HL-60 (cell line): Measurements from ENCODE around the gene ATAD2B.

Experiments
- DNase-seq, 2 experiments: peaks; one replicate each; pipeline ENCODE4 v3.0.0-alpha.2; 2010 to 2020; ENCODE audit warnings: low read depth in 1 of 2, low spot score in 1 of 2
- H3K27ac ChIP-seq: fragments of 250-450 bp; sonication (Bioruptor Pico); replicated peaks from 2 replicates; pipeline ENCODE4 v1.5.1; 2020; ENCODE audit warnings: mild to moderate bottlenecking, moderate library complexity
- H3K27me3 ChIP-seq: fragments of 250-450 bp; sonication (Bioruptor Pico); 2 replicates; pipeline ENCODE4 v1.5.1; 2021; ENCODE audit warnings: mild to moderate bottlenecking, moderate library complexity; ENCODE audit not compliant: insufficient read depth, poor library complexity, severe bottlenecking
- H3K4me3 ChIP-seq: replicated peaks from 2 replicates; pipeline ENCODE4 v1.5.1; 2011; ENCODE audit warnings: mild to moderate bottlenecking, control low read depth, low read length; ENCODE audit not compliant: insufficient read depth
- CTCF ChIP-seq: IDR thresholded peaks from one replicate; pipeline ENCODE4 v1.5.1; 2011; ENCODE audit warnings: low read length, control low read depth, inconsistent platforms; ENCODE audit not compliant: insufficient read depth
- GABPA ChIP-seq: IDR thresholded peaks from 2 replicates; pipeline ENCODE4 v1.6.1; 2012; ENCODE audit warnings: low read depth
- POLR2AphosphoS5 ChIP-seq: IDR thresholded peaks from 2 replicates; pipeline ENCODE4 v1.6.1; 2012; ENCODE audit warnings: low read depth
- REST ChIP-seq: IDR thresholded peaks from 2 replicates; pipeline ENCODE4 v1.6.1; 2012; ENCODE audit warnings: low read depth; ENCODE audit not compliant: insufficient replicate concordance
- SPI1 ChIP-seq: IDR thresholded peaks from 2 replicates; pipeline ENCODE4 v1.6.1; 2012; ENCODE audit warnings: low read depth, mild to moderate bottlenecking, borderline replicate concordance

The ATAD2B gene

DNA sequence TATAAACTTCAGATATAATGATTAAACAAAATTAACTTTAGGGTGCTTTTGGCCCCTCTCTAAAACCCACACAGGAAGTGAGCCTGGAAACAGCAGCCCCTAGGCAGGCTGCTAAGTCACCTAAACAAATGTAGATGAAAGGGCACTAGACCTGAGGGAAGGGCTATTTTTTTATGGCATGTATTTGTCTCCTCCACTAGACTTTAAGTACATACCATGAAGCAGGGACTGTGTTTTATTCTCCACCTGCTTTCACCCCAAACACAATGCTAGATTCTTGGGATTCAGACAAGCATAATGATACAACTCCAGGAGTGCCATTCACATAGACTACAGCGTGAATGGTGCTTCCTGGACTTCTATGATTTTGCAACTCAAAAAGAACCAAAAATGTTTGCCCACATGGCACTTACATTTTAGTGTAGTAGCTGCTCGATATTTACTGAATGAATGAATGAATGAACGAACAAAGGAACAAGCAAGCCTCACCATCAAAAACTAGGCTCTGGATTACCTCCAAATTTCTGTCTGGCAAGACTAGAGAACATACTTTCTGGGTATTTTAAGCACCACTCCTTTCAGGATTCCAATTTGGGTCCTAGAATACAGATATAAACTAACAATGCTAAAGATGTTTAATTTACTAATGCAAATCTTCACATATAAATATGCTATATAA is 10.1 kb downstream of the ATAD2B start:
- no peaks in the 10 kb centered on the region for H3K27me3 ChIP-seq
- no peak for DNase-seq
- TF ChIP-seq CTCF = no peak
- no peak for TF ChIP-seq SPI1
- no peak for TF ChIP-seq POLR2AphosphoS5
- TF ChIP-seq GABPA = no peak
- no peak for TF ChIP-seq REST
- H3K4me3 ChIP-seq = no peak overlapping the region
- H3K27ac ChIP-seq = no peak overlapping the region; the same call in 1 of the 2 replicates

GRCh38 chr2:23915327-23915726 is 11.6 kb downstream of the ATAD2B start:
- Histone ChIP-seq H3K4me3 (no peak overlapping the region), H3K27ac (no peak overlapping the region), H3K27me3 (no peaks in the 10 kb centered on the region)
- DNase-seq = no peak
- TF ChIP-seq REST (no peak), POLR2AphosphoS5 (no peak), SPI1 (no peak), GABPA (no peak), CTCF (no peak)

DNA sequence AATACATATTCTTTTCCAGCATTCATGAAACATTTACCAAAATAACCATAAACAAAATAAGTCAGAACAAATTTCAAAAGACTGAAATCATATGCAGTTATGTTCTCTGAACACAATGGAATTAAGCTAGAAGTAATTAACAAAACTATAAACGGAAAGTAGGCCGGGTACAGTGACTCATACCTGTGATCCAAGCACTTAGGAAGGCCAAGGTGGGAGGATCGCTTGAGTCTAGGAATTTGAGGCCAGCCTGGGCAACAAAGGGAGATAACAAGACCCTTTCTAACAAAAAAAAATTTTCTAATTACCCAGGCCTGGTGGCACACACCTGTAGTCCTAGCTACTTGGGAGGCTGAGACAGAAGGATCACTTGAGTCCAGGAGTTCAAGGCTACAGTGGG is 14.9 kb downstream of the ATAD2B start:
- Histone ChIP-seq H3K27me3 (no peaks in the 10 kb centered on the region), H3K4me3 (no peak overlapping the region), H3K27ac (no peak overlapping the region)
- no peak for DNase-seq
- TF ChIP-seq SPI1 = no peak
- no peak for TF ChIP-seq GABPA
- TF ChIP-seq POLR2AphosphoS5 = no peak
- TF ChIP-seq CTCF = no peak
- TF ChIP-seq REST = no peak
